ENCODE results near the gene TMEM219. TPM values are rescaled to one million over a fixed set of nuclear protein-coding genes. Genes with fewer than 3 reads are reported as not detected.

The TMEM219 gene
- total and polyA plus RNA-seq, 2 of the 8 experiments (the other 6 are each of a cell fraction or from before 2014, with no cell fraction given) = 60.2 to 116 TPM

- no peak for TF ChIP-seq ATF3 (IDR thresholded peaks at IDR 0.05; ENCODE audit: insufficient read depth, low read depth, low read length)
- TF ChIP-seq KDM1A (IDR thresholded peaks at IDR 0.05; ENCODE audit: borderline replicate concordance, low read length) = no peak
- no peak for TF ChIP-seq TBP (IDR thresholded peaks at IDR 0.05; ENCODE audit: low read depth, low read length)
- no peak for TF ChIP-seq PHF8 (conservative IDR thresholded peaks at IDR 0.05; ENCODE audit: low read depth, low read length)
- TF ChIP-seq E2F6 (IDR thresholded peaks at IDR 0.05) = no peak
- no peak for TF ChIP-seq YY1 (IDR thresholded peaks at IDR 0.05; ENCODE audit: low read depth, low read length)
Measured at GRCh38 chr16:29971304-29971703, 9.4 kb downstream of the TMEM219 start (continued).

All from H1 (cell line).